ENCODE results near the gene ENAH. TPM values are rescaled to one million over a fixed set of nuclear protein-coding genes. Genes with fewer than 3 reads are reported as not detected.

ENAH gene
- total and polyA plus RNA-seq, 9 donors = 59.4 to 178 (median 149) TPM

DNA sequence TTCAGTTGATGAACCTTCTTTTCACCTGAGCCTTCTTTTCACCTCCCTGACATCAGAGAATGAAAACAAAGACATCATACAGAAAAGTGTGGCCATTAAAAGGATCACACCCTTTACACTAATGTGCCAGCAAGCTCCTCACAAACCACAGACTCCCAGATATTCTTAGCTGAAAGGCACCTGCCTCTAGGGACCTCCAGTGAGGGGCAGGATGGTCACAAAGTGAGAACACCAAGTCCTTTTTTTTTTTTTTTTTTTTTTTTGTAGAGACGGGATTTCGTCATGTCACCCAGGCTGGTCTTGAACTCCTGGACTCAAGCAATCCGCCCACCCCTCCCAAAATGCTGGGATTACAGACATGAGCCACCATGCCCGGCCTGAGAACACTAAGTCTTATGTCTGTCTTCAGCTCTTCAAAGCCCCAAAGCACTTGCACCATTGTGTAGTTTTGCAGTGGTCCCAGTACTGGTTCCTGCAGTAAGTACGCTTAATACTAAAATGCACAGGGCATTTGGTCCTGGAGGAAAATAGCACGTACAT is 166.9 kb downstream of the ENAH start:
- DNase-seq = no peak
- H3K4me1 ChIP-seq (ENCODE audit: control insufficient read depth, insufficient read depth, low read length) = peaks cover 31% of the 10 kb centered on the region
- WGBS (ENCODE audit: insufficient coverage) = 100% methylated on average over 2 of the region's 6 CpGs
- H3K4me3 ChIP-seq (ENCODE audit: low read length) = no peak overlapping the region
- no peaks in the 10 kb centered on the region for H3K9me3 ChIP-seq (replicated peaks; ENCODE audit: control insufficient read depth, low read depth, low read length)
- no peak overlapping the region for H3K27ac ChIP-seq (ENCODE audit: low read length)
- no peaks in the 10 kb centered on the region for H3K36me3 ChIP-seq (ENCODE audit: control insufficient read depth, insufficient read depth, low read length)
- no peaks in the 10 kb centered on the region for H3K27me3 ChIP-seq (ENCODE audit: control insufficient read depth, insufficient read depth, low read length)

DNA sequence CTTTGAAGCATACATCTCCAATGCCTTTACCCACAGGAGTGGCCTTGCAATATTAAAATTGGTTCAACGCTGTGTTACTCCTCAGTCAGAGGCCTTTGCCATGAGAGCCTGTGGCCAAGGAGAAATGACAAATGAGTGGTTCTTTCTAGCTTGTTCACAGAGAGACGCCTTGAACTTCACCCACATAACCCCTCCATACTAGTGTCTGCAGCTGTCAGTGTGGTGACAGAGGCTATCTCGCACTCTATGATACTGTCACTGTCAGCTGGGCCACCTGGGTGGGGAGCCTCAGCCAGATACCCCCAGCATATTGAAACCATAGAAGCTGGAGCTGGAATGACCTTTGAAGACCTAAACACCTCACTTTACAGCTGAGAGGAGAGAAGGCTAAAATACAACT is 167.7 kb downstream of the ENAH start:
- 60% methylated on average over 1 of the region's 3 CpGs for WGBS (ENCODE audit: insufficient coverage)

DNA sequence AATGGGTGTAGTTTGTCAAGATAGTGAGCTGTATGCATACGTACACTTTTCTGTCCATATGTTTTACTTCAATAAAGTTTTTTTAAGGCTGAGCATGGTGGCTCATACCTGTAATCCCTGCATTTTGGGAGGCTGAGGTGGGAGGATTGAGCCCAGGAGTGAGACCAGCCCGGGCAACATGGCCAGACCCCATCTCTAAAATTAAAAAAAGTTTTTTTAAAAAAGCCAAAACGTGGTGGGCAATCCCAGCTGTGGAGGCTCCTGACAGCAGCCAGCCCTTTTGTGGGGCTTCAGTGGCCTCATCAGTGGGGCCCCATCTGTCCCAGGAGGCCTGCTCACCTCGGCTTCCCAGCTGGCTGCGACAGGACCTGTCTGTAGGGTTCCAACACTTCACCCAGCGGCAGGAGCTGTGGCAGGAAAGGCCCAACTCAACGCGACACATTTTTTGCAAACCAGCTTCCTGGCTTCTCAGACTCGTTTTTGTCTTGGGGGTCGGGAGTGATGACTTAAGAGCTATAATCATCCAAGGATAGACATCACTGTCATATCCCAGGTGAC is 168.2 kb downstream of the ENAH start:
- DNase-seq = no peak
- Histone ChIP-seq H3K27ac (ENCODE audit: low read length) (peak overlapping the region; percentile 16), H3K9me3 (replicated peaks; ENCODE audit: control insufficient read depth, low read depth, low read length) (no peaks in the 10 kb centered on the region), H3K36me3 (ENCODE audit: control insufficient read depth, insufficient read depth, low read length) (no peaks in the 10 kb centered on the region), H3K27me3 (ENCODE audit: control insufficient read depth, insufficient read depth, low read length) (peaks cover 2% of the 10 kb centered on the region), H3K4me3 (ENCODE audit: low read length) (no peak overlapping the region), H3K4me1 (ENCODE audit: control insufficient read depth, insufficient read depth, low read length) (peaks cover 31% of the 10 kb centered on the region)
- WGBS (ENCODE audit: insufficient coverage) = 37% methylated on average over 5 of the region's 10 CpGs

More for the DNA sequence above, 167.7 kb downstream of the ENAH start:
- Histone ChIP-seq H3K9me3 (replicated peaks; ENCODE audit: control insufficient read depth, low read depth, low read length) (no peaks in the 10 kb centered on the region), H3K27ac (ENCODE audit: low read length) (no peak overlapping the region), H3K27me3 (ENCODE audit: control insufficient read depth, insufficient read depth, low read length) (peaks cover under 1% of the 10 kb centered on the region), H3K36me3 (ENCODE audit: control insufficient read depth, insufficient read depth, low read length) (no peaks in the 10 kb centered on the region), H3K4me1 (ENCODE audit: control insufficient read depth, insufficient read depth, low read length) (peaks cover 31% of the 10 kb centered on the region), H3K4me3 (ENCODE audit: low read length) (no peak overlapping the region)
- no peak for DNase-seq

DNA sequence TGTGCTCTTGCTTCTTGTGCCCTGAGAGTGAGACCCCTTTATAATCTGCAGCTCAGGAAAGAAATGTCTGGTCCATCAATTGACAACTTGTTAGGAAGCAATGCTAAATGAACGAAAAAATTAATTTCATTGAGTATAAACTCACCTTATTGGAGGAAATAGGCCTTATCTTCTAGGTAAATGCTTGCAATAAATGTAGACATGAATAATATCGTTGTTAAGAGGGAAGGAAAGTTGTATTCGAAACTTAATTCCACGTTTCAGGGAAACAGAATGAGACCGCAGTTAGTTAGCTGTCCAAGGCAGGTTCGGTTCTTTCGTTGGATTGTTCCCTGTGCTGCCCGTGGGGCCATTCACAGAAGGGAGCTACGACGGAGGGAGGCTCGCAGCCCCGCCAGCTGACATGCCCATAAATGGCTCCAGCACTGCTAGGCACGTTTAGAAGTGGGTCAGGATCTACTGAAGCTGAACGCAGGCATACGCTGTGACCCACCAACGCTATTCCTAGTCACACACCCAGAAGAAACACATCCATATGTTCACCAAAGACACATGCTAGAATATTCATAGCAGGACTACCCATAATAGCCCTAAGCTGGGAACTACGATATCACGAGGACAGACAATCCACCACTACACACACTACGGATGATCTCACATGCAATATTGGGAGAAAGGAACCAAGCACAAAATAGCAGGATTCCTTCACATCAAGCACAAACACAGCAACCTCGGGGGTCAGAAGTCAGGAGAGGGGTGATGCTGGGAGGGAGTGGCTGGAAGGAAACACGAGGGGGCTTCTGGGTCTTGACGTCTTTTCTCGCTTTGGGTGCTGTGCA is 168.9 kb downstream of the ENAH start:
- Histone ChIP-seq H3K36me3 (ENCODE audit: control insufficient read depth, insufficient read depth, low read length) (no peaks in the 10 kb centered on the region), H3K9me3 (replicated peaks; ENCODE audit: control insufficient read depth, low read depth, low read length) (no peaks in the 10 kb centered on the region), H3K4me3 (ENCODE audit: low read length) (no peak overlapping the region), H3K27me3 (ENCODE audit: control insufficient read depth, insufficient read depth, low read length) (peaks cover 2% of the 10 kb centered on the region), H3K4me1 (ENCODE audit: control insufficient read depth, insufficient read depth, low read length) (peaks cover 31% of the 10 kb centered on the region), H3K27ac (ENCODE audit: low read length) (peak overlapping the region; percentile 16)
- 51% methylated on average over 14 of the region's 23 CpGs for WGBS (ENCODE audit: insufficient coverage)
- DNase-seq = no peak

DNA sequence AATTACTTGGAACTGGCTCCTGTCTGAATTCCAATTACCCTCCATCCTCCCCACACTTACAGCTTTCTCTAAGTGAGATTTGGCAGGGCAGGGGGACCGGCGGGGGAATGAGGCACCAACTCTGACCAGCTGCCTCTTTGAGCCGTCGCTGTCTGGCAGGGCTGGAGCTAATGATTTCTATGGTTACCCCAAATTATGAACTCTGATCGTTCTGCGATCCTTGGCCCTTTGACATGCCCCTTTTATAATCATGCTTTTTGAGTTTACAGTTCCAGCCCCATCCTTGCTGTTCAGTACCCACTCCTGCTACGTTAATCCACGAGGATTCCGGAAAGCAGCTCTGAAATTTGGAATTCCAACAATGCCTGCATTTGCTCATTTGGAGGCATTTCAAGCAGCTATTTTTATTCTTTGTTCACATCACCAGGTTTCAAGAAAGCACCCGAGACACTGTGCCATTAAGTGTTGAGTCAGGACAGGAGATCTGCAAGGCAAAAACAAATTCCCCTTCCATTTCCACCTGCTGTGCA is 170.4 kb downstream of the ENAH start:
- no peak for DNase-seq
- Histone ChIP-seq H3K4me1 (ENCODE audit: control insufficient read depth, insufficient read depth, low read length) (peaks cover 38% of the 10 kb centered on the region), H3K9me3 (replicated peaks; ENCODE audit: control insufficient read depth, low read depth, low read length) (no peaks in the 10 kb centered on the region), H3K27ac (ENCODE audit: low read length) (no peak overlapping the region), H3K4me3 (ENCODE audit: low read length) (no peak overlapping the region), H3K36me3 (ENCODE audit: control insufficient read depth, insufficient read depth, low read length) (no peaks in the 10 kb centered on the region), H3K27me3 (ENCODE audit: control insufficient read depth, insufficient read depth, low read length) (peaks cover 2% of the 10 kb centered on the region)
- WGBS (ENCODE audit: insufficient coverage) = 15% methylated on average over 9 of the region's 10 CpGs

GRCh38 chr1:225481738-225482137 is 171.2 kb downstream of the ENAH start:
- Histone ChIP-seq H3K36me3 (ENCODE audit: control insufficient read depth, insufficient read depth, low read length) (no peaks in the 10 kb centered on the region), H3K4me3 (ENCODE audit: low read length) (no peak overlapping the region), H3K9me3 (replicated peaks; ENCODE audit: control insufficient read depth, low read depth, low read length) (no peaks in the 10 kb centered on the region), H3K27me3 (ENCODE audit: control insufficient read depth, insufficient read depth, low read length) (peaks cover 2% of the 10 kb centered on the region), H3K27ac (ENCODE audit: low read length) (no peak overlapping the region), H3K4me1 (ENCODE audit: control insufficient read depth, insufficient read depth, low read length) (peaks cover 38% of the 10 kb centered on the region)
- DNase-seq = no peak
- 16% methylated on average over 5 of the region's 6 CpGs for WGBS (ENCODE audit: insufficient coverage)

GRCh38 chr1:225480825-225481434 is 172.0 kb downstream of the ENAH start:
- no peak for DNase-seq
- Histone ChIP-seq H3K27ac (ENCODE audit: low read length) (no peak overlapping the region), H3K27me3 (ENCODE audit: control insufficient read depth, insufficient read depth, low read length) (peaks cover 2% of the 10 kb centered on the region), H3K36me3 (ENCODE audit: control insufficient read depth, insufficient read depth, low read length) (no peaks in the 10 kb centered on the region), H3K4me3 (ENCODE audit: low read length) (no peak overlapping the region), H3K4me1 (ENCODE audit: control insufficient read depth, insufficient read depth, low read length) (peaks cover 38% of the 10 kb centered on the region), H3K9me3 (replicated peaks; ENCODE audit: control insufficient read depth, low read depth, low read length) (no peaks in the 10 kb centered on the region)
- WGBS (ENCODE audit: insufficient coverage) = 55% methylated on average over 5 of the region's 6 CpGs

GRCh38 chr1:225479996-225480720 is 172.8 kb downstream of the ENAH start:
- no peak for DNase-seq
- WGBS (ENCODE audit: insufficient coverage) = 82% methylated on average over 16 of the region's 21 CpGs
- H3K9me3 ChIP-seq (replicated peaks; ENCODE audit: control insufficient read depth, low read depth, low read length) = no peaks in the 10 kb centered on the region

DNA sequence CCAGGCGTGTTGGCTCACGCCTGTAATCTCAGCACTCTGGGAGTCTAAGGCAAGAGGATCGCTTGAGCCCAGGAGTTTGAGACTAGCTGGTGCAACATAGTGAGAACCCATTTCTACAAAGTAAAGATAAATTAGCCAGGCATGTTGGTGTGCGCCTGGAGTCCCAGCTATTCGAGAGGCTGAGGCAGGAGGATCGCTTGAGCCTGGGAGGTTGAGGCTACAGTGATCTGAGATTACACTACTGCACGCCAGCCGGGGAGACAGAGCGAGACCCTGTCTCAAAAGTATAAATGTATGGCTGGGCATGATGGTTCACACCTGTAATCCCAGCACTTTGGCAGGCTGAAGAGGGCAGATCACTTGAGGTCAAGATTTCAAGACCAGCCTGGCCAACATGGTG is 173.6 kb downstream of the ENAH start:
- Histone ChIP-seq H3K4me3 (ENCODE audit: low read length) (no peak overlapping the region), H3K4me1 (ENCODE audit: control insufficient read depth, insufficient read depth, low read length) (peaks cover 34% of the 10 kb centered on the region), H3K27ac (ENCODE audit: low read length) (no peak overlapping the region), H3K9me3 (replicated peaks; ENCODE audit: control insufficient read depth, low read depth, low read length) (no peaks in the 10 kb centered on the region), H3K27me3 (ENCODE audit: control insufficient read depth, insufficient read depth, low read length) (peaks cover 2% of the 10 kb centered on the region), H3K36me3 (ENCODE audit: control insufficient read depth, insufficient read depth, low read length) (no peaks in the 10 kb centered on the region)
- 97% methylated on average over 4 of the region's 9 CpGs for WGBS (ENCODE audit: insufficient coverage)
- no peak for DNase-seq

More at GRCh38 chr1:225479996-225480720, 172.8 kb downstream of the ENAH start:
- H3K27me3 ChIP-seq (ENCODE audit: control insufficient read depth, insufficient read depth, low read length) = peaks cover 2% of the 10 kb centered on the region
- no peaks in the 10 kb centered on the region for H3K36me3 ChIP-seq (ENCODE audit: control insufficient read depth, insufficient read depth, low read length)
- H3K4me1 ChIP-seq (ENCODE audit: control insufficient read depth, insufficient read depth, low read length) = peaks cover 35% of the 10 kb centered on the region
- H3K27ac ChIP-seq (ENCODE audit: low read length) = no peak overlapping the region
- H3K4me3 ChIP-seq (ENCODE audit: low read length) = no peak overlapping the region

Measured in muscle of leg (tissue), 11 donors.